HEK293T (cell line): ENCODE data around the gene HDAC5.

Experiments
- CTBP1 ChIP-seq: fragments of 450-650 bp; IDR thresholded peaks from 2 replicates; pipeline ENCODE4 v1.6.1; 2016; ENCODE audit warnings: borderline replicate concordance
- FOXK2 ChIP-seq: fragments of 450-650 bp; IDR thresholded peaks from 2 replicates; pipeline ENCODE4 v1.6.1; 2016; ENCODE audit warnings: mild to moderate bottlenecking
- FOXM1 ChIP-seq: fragments of 450-650 bp; IDR thresholded peaks from 2 replicates; pipeline ENCODE4 v1.6.1; 2017; ENCODE audit warnings: mild to moderate bottlenecking, borderline replicate concordance
- LEF1 ChIP-seq: fragments of 450-650 bp; IDR thresholded peaks from 2 replicates; pipeline ENCODE4 v1.6.1; 2017; ENCODE audit warnings: mild to moderate bottlenecking, borderline replicate concordance
- NFRKB ChIP-seq: fragments of 450-650 bp; IDR thresholded peaks from 2 replicates; pipeline ENCODE4 v1.6.1; 2016; ENCODE audit warnings: mild to moderate bottlenecking, moderate library complexity
- SP1 ChIP-seq: fragments of 450-650 bp; IDR thresholded peaks from 2 replicates; pipeline ENCODE4 v1.6.1; 2017

DNA sequence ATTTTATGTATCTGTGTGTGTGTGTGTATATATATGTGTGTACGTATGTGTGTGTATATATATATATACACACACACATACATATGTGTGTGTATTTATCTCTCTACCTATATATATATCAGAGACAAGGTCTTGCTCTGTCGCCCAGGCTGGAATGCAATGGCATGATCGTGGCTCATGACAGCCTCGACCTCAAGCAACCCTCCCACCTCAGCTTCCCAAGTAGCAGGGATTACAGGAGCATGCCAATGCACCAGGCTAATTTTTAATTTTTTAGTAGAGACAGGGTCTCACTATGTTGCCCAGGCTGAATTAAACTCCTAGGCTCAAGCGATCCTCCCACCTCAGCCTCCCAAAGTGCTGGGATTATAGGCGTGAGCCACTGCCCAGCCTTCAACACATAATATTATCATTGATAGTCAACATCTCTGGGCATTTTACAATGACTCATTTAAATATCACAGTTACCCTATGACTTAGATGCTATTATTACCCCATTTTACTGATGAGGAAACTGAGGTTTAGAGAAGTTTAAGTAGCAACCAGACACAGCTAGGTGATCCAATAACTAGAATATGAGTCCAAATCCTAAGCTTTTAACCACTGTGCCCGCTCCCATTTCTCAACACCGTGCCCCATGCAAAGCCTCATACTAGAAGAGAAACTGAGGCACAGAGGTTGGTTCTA is 28.6 kb downstream of the HDAC5 start:
- no peak for TF ChIP-seq FOXM1
- TF ChIP-seq LEF1 = no peak
- TF ChIP-seq SP1 = no peak
- no peak for TF ChIP-seq CTBP1
- TF ChIP-seq NFRKB = no peak
- no peak for TF ChIP-seq FOXK2
